HG02623 (cell line): Measurements from ENCODE around the gene MYO10.
A peak's percentile ranks its signal among the peaks of the same experiment; 100 is the strongest.
"Not testable (repeated sequence)": the region's sequence is repeated elsewhere in the genome, so short reads cannot be mapped to it uniquely, and the experiment has no call there.

Experiments used
- ATAC-seq: cut with Tn5 transposase; IDR thresholded peaks from one replicate; pipeline ENCODE4 v1.9.1; 2021; ENCODE audit warnings: moderate library complexity; ENCODE audit not compliant: unreplicated experiment

The MYO10 gene

DNA sequence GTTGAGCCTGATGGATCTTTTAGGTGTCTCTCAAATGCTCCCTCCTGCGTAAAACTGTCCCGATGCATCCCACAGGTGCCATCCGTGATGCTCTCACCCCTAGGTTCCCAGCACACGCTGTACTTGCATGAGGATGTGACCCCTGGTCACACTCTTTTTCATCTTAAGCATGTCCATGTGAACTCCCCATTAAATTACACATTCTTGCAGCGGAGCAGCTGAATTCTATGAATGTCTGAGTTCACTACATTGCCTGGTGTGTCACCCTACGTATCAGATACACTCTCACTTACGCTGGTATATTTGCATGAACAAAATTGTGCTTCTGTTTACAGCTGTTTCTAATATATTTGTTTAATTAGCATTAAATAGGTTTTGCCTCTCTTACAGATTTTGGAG is 214.0 kb downstream of the MYO10 start:
- no peak for ATAC-seq

DNA sequence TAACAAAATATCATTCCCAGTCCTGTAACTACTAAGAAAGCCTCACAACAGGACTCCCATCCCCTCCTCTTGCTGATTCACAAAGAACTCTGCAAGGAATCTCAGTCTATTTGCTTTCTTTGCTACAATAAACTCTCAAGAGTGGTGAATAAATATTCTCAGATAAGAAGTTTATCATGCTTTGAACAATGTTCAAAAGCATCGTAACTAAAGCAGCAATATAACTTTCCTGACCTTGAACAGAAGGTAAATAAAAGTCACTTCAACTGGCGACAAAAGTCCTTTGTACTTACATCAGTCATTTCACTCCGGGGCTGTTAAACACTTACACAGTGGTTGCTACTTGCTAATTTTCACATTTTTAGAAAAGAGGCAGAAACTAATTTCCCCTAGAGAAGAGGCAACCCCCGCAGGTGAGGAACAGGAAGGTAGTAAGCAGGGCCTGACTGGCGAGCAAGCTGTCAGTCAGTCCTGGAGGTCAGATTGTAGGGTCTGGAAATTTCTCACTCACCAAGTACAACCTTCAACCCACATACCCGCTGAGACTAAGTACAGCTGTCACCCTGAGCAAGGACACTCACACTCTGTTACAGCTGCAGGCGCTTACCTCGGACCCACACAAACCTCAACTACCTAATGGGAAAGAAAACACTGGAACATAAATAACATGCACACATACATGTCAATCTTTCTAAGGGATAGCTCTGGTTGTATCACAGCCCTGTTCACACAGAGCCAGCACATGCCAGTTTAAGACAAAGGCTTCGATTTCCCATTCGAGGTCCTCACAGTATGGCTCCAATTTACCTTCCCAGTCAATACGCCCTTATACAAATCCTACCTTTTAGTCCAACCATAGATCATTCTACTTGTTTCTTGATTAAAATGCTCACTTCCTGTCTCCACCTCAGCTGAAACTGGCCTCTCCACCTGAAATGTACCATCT is 214.7 kb downstream of the MYO10 start:
- no peak for ATAC-seq

GRCh38 chr5:16718036-16718435 is 218.1 kb downstream of the MYO10 start:
- ATAC-seq, result not testable (repeated sequence)

GRCh38 chr5:16713386-16713928 is 222.6 kb downstream of the MYO10 start:
- ATAC-seq, result no peak

GRCh38 chr5:16712620-16713019 is 223.5 kb downstream of the MYO10 start:
- no peak for ATAC-seq

DNA sequence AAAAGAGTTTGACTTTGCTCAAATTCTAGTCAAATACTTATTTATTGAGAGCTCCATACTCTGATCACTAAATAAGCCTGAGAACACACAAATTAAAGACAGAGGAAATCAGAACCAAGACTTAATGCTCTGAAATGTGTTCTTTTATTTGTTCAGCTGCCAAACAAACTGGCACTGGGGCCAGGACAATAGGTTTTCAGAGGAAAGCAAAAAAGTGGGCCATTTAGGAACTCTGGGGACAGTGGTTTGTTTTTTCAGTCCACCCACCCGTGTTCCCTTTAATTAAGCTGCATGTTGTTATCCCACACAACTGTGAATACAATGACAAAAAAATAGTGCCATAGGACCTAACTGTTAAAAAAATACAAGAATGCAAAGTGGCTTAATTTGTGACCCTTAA is 223.9 kb downstream of the MYO10 start:
- no peak for ATAC-seq

- no peak for ATAC-seq
Observed at GRCh38 chr5:16709691-16710433, 226.2 kb downstream of the MYO10 start.

- no peak for ATAC-seq
Observed at GRCh38 chr5:16707869-16708192, 228.3 kb downstream of the MYO10 start.

DNA sequence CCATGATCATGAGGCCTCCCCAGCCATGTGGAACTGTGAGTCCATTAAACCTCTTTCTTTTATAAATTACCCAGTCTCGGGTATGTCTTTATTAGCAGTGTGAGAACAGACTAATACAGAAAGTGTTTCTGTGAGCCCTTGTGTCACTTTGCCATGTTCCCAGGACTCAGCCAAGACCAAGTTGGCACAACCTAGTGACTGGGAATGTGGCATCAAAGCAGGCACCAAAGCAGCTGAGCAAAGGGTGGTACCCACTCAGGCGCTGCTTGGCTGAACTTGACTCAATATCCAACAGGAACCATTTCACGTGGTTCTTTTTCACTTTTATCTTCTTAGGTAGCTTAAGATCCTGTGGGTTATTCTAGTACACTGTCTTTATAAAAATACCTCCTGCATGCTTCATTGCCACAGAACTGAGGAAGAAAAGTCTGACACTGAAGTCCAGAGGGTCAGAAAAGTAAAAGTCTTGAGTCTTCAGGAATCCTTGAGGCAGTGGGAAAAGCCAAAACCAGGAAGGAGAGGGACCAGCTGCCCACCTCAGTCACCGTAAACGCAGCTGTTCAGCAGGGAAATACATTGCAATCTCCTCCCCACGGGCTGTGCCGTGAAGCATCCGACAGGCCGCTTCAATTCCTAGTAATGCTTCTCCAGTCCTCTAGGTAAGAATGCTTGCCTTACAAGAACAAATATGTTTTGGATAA is 228.8 kb downstream of the MYO10 start:
- no peak for ATAC-seq

DNA sequence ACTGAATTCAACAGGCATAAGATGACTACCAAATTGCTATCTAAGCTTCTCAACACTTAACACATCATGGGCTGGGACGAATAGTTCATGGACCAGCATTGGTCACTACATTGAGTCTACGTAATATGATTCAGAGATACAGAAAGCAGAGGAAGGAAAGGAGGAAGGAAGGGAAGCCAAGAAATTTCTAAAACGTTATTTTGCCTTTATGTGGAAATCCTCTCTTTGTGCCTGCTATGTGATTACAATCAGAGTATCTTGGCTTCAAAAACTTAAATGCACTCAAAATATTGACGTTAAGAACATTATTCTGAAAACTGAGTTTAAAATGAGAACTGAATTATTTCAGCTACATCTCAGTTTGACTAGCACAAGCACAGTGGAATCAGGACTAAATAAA is 231.1 kb downstream of the MYO10 start:
- no peak for ATAC-seq

DNA sequence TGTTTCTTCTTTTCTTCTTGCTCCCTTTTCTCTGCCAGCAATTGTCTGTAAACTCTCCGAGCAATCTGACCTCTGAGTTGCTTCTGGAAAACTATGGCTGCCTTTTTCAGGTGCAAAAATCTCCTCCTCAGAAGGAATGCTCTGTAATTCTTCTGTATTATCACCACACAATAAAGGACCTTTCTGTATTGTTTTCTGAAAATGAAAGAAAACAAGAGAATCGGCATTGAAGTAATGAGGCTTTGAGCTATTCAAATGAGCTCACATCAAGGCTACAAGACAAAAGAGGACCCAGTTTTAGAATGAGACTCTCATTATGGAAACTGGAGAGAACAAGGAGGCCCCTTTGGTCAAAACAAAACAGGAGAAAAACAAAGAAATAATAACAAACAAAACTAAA is 233.1 kb downstream of the MYO10 start:
- no peak for ATAC-seq

DNA sequence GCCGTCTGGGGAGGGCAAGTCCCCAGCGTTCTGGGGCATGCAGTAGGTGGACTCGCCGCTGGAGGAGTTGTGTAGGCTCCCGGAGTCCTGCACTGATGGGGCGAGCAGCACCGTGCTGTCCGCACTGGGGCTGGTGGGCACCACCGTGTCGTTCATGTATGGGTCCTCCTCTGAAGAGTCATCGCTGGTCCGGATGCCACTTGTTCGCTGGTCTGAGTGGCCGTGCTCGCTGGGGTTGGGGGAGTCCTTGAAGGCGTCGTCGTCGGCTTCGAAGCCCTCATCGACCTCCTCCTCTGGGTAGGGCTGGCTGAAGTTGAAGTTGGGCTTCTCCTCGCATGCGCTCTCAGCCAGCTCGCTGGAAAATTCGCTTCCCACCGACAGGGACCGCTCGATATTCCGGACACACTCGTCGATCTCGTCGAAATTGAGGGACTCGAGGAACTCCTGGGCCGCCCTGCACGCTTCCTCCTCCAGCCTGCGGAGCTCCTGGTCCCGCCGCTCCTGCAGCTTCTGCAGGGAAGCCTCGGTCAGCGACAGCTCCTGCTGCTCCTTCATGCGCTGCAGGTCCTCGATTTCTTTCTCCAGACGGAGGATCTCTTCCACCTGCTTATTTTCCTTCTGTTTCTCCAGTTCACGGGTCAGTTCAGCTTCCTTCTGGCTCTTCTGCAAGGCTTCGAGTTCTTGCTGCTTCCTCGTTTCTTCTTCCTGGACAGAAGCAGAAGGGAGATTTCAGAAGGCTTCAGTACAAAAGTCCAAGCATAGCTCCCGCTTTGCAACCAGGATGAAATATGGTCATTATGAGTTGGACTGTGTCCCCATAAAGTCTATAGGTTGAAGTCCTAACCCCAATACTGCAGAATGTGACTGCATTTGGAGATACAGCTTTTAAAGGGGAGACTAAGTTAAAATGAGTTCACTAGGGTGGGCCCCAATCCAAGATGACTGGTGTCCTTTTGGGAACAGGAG is 234.7 kb downstream of the MYO10 start:
- no peak for ATAC-seq

DNA sequence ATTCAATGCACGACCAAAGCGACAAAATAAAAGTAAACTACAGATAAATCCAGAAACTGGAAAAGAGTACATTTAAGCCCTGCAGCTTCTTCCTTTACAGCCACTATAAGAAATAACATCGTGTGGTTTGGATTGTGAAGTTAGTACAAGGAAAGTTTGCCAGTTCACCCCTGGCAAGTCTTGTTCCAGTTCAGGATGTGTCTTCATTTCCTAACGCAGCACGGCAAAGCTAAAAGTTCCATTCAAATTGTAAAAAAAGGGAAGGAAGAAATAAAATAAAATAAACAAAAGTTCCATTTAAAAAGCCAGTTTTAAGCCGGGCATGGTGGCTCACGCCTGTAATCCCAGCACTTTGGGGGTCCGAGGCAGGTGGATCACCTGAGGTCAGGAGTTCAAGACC is 236.0 kb downstream of the MYO10 start:
- ATAC-seq, result no peak

- no peak for ATAC-seq
Observed at GRCh38 chr5:16695779-16696178, 240.3 kb downstream of the MYO10 start.

GRCh38 chr5:16693879-16694278 is 242.2 kb downstream of the MYO10 start:
- no peak for ATAC-seq

DNA sequence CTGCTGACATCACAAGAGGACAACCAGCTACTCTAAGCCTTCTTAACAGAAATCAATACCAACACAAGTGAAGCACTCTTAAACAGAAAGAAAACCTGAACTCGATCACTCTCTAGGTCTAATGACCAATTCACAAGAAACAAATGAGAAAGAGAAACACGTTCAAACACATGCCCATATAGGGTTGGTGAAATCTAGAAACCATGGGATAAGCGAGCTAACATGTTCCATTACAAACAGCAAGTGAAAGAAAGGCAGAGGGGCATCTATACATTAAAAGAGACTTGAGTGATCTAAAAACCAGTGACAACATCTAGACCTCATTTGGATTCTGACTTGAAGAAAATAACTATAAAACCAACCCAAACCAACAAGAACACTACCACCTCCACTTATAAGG is 244.4 kb downstream of the MYO10 start:
- no peak for ATAC-seq

DNA sequence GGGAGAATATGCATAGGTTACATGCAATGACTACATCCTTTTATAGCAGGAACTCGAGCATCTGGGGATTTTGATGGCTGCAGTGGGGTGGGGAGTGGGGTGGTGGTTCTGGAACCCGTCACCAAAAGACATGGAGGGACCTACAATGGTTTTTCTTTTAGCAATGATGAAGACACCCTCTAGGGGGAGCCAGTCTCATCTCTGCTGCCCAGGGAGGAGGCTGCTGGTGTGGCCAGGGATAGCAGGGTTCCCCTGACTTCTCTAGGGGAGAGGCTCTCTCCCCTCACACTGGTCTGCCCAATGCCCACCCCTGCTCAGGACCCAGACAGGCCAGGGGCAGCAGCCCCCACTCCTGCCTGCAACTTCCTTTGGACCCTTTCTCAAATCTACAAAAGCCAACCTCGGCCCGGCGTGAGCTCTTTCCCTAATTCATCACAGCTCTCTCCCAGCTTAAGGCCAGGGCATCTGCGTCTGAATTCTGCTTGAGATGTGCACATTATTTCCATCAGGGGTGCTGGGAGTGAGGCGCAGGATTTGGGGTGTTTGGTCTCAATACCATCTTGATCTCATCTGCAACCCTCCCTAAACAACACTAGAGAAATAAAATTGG is 245.7 kb downstream of the MYO10 start:
- peak; percentile 61 for ATAC-seq

DNA sequence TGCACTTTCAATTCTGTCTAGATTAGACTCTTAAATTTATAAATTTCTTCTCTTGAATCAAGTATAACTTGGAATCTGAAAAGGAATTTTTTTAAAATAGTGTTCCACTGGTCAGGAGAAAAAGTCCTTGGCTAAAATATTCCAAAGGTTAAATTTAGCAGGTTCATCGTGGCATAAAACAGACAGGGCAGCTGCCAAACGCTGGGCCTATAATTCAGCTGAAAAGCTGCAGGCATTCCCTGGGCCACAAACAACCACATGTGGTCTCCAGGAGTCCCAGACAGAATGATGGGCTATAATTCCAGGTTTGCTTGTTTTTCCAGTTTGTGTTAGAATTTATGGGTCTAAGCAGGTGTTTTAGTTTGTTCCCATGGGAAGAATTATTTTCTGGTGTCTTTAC is 248.2 kb downstream of the MYO10 start:
- no peak for ATAC-seq

DNA sequence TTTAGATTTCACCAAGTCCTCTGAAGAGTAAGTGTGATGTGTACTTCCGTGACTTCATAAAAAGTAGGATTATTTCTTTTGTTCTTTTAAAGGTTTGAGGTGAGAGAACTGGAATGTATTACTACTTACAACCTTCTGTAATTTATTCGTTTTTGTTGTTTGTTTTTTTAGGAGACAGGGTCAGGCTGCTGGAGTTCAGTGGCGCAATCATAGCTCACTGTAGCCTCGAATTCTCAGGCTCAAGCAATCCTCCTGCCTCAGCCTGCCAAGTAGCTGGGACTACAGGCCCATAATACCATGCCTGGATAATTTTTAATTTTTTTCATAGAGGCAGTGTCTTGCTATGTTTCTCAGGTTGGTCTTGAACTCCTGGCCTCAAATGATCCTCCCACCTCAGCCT is 251.0 kb downstream of the MYO10 start:
- ATAC-seq, result no peak

GRCh38 chr5:16681876-16682275 is 254.2 kb downstream of the MYO10 start:
- no peak for ATAC-seq
